ENCODE measurements around the gene SATL1.
A peak's percentile ranks its signal among the peaks of the same experiment; 100 is the strongest.

The SATL1 gene

DNA sequence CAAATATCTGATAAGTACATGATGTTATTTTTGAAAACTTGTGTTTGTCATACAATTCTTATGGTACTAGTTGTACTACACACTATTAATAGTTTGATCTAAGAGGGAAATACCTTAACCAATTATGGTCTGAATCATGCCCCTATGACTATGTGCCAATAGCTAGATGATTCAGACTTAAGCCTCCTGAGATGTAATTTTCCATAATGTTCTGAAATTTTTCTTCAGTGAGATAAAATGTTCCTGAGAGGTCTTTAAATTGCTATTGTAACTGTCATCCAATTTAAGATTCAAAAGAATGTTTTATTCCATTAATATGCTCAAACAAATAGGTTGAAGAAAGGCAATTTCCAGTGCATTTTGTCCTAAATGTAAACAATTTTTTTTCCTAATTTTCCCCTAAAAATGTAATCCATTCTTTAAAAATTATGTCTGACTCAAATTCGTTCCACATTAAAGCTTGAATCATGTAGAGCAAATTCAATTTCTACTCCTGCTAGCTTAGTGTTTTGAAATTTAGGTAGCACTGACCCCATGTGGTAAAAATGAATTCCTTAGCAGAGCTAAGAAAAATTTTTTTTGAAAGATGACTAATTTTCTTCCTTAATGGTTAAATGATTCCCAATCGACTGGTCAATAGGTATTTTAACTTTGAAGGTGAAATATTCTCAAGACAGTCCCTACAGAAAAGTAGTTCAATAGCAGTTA, 190.8 kb downstream of the SATL1 start:
- TF ChIP-seq FOXM1 (IDR thresholded peaks at IDR 0.05; ENCODE audit: borderline replicate concordance, low read depth) (no peak), TEAD4 (IDR thresholded peaks at IDR 0.05) (no peak), RAD21 (IDR thresholded peaks at IDR 0.05; ENCODE audit: low read depth) (peak; percentile 29; the same call in 1 of the 2 replicates)
- TF ChIP-seq, protein P1, sequence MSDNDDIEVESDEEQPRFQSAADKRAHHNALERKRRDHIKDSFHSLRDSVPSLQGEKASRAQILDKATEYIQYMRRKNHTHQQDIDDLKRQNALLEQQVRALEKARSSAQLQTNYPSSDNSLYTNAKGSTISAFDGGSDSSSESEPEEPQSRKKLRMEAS (IDR thresholded peaks at IDR 0.05), result no peak

DNA sequence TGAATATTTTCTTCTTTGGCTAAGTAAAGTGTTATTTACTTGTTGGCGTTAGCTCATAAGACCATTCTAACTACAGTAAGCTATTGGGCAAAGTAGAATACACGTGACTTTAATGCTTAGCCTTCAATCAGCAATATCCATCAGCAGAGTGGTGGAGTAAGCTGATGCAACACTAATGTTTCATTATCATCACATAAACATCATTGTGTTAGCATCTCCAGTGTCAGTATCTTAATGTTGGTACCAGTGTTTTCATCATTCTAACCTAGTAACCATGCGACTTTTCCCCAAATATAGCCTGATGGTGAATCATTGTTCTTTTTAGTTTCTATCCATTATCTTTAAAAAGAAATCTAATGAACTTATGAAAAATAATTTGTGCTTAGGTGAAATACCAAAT, 191.4 kb downstream of the SATL1 start:
- TF ChIP-seq NFIC (IDR thresholded peaks at IDR 0.05), result no peak

DNA sequence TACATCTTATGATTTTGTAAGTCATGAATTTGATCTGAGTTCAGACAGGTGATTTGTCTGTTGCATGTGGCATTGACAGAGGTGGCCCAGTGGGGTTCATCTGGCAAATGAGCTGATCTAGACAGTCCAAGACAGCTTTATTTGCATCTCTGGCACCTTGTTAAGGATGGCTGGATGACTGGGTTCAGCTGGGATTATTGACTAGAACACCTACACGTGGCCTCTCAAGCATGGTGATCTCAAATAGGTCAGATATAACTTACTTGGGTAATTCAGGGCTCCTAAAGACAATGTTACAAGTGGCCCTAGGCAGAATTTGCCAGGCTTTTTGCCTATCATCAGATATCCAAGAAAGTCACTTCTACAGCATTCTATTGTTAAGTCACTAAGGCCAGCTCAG, 192.0 kb downstream of the SATL1 start:
- TF ChIP-seq, protein P2, sequence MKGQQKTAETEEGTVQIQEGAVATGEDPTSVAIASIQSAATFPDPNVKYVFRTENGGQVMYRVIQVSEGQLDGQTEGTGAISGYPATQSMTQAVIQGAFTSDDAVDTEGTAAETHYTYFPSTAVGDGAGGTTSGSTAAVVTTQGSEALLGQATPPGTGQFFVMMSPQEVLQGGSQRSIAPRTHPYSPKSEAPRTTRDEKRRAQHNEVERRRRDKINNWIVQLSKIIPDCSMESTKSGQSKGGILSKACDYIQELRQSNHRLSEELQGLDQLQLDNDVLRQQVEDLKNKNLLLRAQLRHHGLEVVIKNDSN (IDR thresholded peaks at IDR 0.05), result no peak
- no peak for TF ChIP-seq YY1 (IDR thresholded peaks at IDR 0.05; ENCODE audit: low read depth)
- no peak for TF ChIP-seq EGR1 (IDR thresholded peaks at IDR 0.05)
- no peak for TF ChIP-seq NFIC (IDR thresholded peaks at IDR 0.05)
- TF ChIP-seq, protein P3, sequence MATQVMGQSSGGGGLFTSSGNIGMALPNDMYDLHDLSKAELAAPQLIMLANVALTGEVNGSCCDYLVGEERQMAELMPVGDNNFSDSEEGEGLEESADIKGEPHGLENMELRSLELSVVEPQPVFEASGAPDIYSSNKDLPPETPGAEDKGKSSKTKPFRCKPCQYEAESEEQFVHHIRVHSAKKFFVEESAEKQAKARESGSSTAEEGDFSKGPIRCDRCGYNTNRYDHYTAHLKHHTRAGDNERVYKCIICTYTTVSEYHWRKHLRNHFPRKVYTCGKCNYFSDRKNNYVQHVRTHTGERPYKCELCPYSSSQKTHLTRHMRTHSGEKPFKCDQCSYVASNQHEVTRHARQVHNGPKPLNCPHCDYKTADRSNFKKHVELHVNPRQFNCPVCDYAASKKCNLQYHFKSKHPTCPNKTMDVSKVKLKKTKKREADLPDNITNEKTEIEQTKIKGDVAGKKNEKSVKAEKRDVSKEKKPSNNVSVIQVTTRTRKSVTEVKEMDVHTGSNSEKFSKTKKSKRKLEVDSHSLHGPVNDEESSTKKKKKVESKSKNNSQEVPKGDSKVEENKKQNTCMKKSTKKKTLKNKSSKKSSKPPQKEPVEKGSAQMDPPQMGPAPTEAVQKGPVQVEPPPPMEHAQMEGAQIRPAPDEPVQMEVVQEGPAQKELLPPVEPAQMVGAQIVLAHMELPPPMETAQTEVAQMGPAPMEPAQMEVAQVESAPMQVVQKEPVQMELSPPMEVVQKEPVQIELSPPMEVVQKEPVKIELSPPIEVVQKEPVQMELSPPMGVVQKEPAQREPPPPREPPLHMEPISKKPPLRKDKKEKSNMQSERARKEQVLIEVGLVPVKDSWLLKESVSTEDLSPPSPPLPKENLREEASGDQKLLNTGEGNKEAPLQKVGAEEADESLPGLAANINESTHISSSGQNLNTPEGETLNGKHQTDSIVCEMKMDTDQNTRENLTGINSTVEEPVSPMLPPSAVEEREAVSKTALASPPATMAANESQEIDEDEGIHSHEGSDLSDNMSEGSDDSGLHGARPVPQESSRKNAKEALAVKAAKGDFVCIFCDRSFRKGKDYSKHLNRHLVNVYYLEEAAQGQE (IDR thresholded peaks at IDR 0.05; ENCODE audit: low read depth), result no peak
- TF ChIP-seq CREB1 (IDR thresholded peaks at IDR 0.05; ENCODE audit: low read depth), result no peak
- no peak for TF ChIP-seq ZBTB7A (IDR thresholded peaks at IDR 0.05; ENCODE audit: low read depth)
- TF ChIP-seq TCF12 (IDR thresholded peaks at IDR 0.05; ENCODE audit: low read depth), result no peak
- TF ChIP-seq TEAD4 (IDR thresholded peaks at IDR 0.05), result no peak
- no peak for TF ChIP-seq TAF1 (IDR thresholded peaks at IDR 0.05; ENCODE audit: low read depth)
- TF ChIP-seq RAD21 (IDR thresholded peaks at IDR 0.05; ENCODE audit: low read depth), result no peak
- TF ChIP-seq FOXM1 (IDR thresholded peaks at IDR 0.05; ENCODE audit: borderline replicate concordance, low read depth), result no peak
- TF ChIP-seq CEBPB (IDR thresholded peaks at IDR 0.05), result no peak
- TF ChIP-seq, protein P1 (IDR thresholded peaks at IDR 0.05), result no peak
- TF ChIP-seq EP300 (IDR thresholded peaks at IDR 0.05; ENCODE audit: borderline replicate concordance), result no peak
